Hematopoietic multipotent progenitor cell (in vitro differentiated cells): ENCODE data around the gene PPRC1. TPM values are rescaled to one million over a fixed set of nuclear protein-coding genes. Genes with fewer than 3 reads are reported as not detected.
"Not testable (repeated sequence)": the region's sequence is repeated elsewhere in the genome, so short reads cannot be mapped to it uniquely, and the experiment has no call there.

ENCODE experiments used
- DNase-seq, 3 donors: peaks; one replicate each; pipeline ENCODE4 v3.0.0-alpha.2; 2011 to 2015; ENCODE audit warnings: low read depth in 2 of 3, low spot score in 2 of 3
- small RNA-seq: library from RNA; depleted of rRNA; stranded (forward); fragments of <200 nt; gene quantifications from one replicate; pipeline ENCODE3, GENCODE V24; 2012
- total RNA-seq: library from RNA; depleted of rRNA; stranded (reverse); fragments of >200 nt; gene quantifications from one replicate; pipeline ENCODE4 v1.2.3, GENCODE V29; 2012

The PPRC1 gene
- total RNA-seq, 1 donor, result 23.7 TPM

GRCh38 chr10:102188941-102189898 lies 56.4 kb downstream of the PPRC1 start:
- DNase-seq, result not testable (repeated sequence)

DNA sequence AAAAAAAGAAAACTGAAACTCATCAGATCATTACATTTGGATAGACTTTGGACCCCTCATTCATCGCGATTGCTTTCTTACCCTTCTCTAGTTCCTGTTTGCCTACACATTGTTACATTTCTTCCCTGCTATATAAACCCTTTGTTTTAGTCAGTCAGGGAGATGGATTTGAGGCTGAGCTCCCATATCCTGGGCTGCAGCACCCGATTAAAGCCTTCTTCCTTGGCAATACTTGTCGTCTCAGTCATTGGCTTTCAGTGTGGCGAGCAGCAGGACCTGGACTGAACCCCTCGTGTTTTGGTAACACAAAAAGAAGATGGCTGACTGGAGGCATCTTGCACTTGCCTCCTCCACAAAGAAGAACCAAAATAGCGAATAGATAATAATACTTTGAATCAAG lies 59.1 kb downstream of the PPRC1 start:
- no peak for DNase-seq

DNA sequence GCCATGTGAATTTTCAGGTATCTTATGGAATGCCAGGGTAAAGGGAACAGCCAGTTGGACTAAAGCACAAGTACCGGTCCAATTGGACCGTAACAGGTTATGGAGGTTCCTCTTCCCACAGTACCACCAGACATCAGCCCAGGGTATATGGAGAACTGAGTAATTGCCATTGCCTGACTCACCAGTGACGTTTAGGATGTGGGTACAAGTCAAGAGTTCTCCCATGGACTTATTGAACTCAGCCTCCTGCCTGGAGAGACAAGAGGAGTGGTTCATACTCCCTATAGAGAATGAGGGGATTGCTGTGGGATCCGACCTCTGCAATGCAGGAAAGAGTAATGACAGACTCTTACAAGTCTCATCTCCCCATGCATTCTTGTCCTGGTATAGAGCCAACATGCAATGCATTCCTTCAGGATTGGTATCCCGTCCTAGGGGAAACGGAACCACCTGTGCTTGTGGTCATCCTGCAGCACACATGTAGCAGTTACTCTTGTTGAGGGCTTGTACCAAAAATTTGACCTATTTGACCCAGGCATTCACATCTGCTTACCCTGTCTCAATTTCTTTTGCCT lies 62.5 kb downstream of the PPRC1 start:
- no peak for DNase-seq

DNA sequence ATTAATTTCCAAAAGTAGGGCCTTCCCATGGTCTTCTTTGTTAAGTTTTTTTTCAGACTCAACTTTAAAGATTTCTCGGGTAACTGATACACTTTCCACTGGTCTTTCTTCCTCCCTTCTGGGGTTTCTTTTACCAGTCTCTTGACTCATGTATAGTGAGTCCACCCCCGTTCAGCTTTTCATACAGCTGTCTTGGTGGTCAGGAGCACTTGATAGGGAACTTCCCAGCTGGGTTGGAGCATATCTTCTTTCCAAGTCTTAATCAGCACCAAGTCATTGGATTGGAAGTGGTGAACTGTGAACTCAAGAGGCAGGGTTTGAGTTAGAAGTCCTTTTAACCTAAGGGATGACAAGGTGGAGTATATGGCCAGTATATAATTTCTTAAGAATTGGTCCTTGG lies 64.1 kb downstream of the PPRC1 start:
- no peak for DNase-seq

- no peak for DNase-seq
These were observed 65.2 kb downstream of the PPRC1 start for GRCh38 chr10:102198027-102198426.

Small RNA genes lying within 50 kb of the gene (small RNA-seq; reads per million reads assigned to genes)
- gene AL500527.1, result not detected
- not detected for gene AL500527.2

Other genes with a start within 250 kb of the PPRC1 start
- gene ARMH3, start 76.9 kb upstream of the PPRC1 start, total RNA-seq, result 12.4 TPM
- 29.1 TPM for gene HPS6, start 67.7 kb upstream of the PPRC1 start, total RNA-seq
- 163 TPM for gene LDB1, start 12.7 kb upstream of the PPRC1 start, total RNA-seq
- gene NOLC1, start 19.3 kb downstream of the PPRC1 start, total RNA-seq, result 27.5 TPM
- not detected for gene ELOVL3, start 93.3 kb downstream of the PPRC1 start, total RNA-seq
- gene PITX3, start 108.5 kb downstream of the PPRC1 start, total RNA-seq, result not detected
- 24.8 TPM for gene GBF1, start 112.5 kb downstream of the PPRC1 start, total RNA-seq